GM06990 (cell line): ENCODE data around the gene KCNK10.

ENCODE experiments used
- DNase-seq: peaks from one replicate; pipeline ENCODE4 v3.0.0-alpha.2; 2011; ENCODE audit not compliant: insufficient read length; ENCODE audit errors: extremely low read depth
- H3K27me3 ChIP-seq: replicated peaks from 2 replicates; pipeline ENCODE4 v1.6.0; 2011; ENCODE audit warnings: low read length; ENCODE audit not compliant: control insufficient read depth, insufficient read depth
- H3K36me3 ChIP-seq: 2 replicates; pipeline ENCODE4 v1.5.1; 2011; ENCODE audit warnings: low read length; ENCODE audit not compliant: control insufficient read depth, insufficient read depth
- H3K4me3 ChIP-seq: replicated peaks from 2 replicates; pipeline ENCODE4 v1.5.1; 2011; ENCODE audit warnings: low read depth, mild to moderate bottlenecking, control low read depth, low read length
- CTCF ChIP-seq: IDR thresholded peaks from 2 replicates; pipeline ENCODE4 v1.5.1; 2011; ENCODE audit warnings: low read length, control low read depth, mild to moderate bottlenecking, inconsistent platforms; ENCODE audit not compliant: insufficient read depth, poor library complexity, severe bottlenecking

KCNK10 gene

GRCh38 chr14:88179716-88180115 is 143.4 kb downstream of the KCNK10 start:
- Histone ChIP-seq H3K4me3 (no peak overlapping the region), H3K27me3 (peaks cover 2% of the 10 kb centered on the region; the same call in 1 of the 2 replicates), H3K36me3 (no peaks in the 10 kb centered on the region)
- DNase-seq = no peak
- TF ChIP-seq CTCF = no peak

GRCh38 chr14:88170333-88170732 is 152.7 kb downstream of the KCNK10 start:
- Histone ChIP-seq H3K36me3 (no peaks in the 10 kb centered on the region), H3K4me3 (no peak overlapping the region), H3K27me3 (no peaks in the 10 kb centered on the region)
- TF ChIP-seq CTCF = no peak
- no peak for DNase-seq

- Histone ChIP-seq H3K36me3 (no peaks in the 10 kb centered on the region), H3K4me3 (no peak overlapping the region), H3K27me3 (no peaks in the 10 kb centered on the region)
- TF ChIP-seq CTCF = peak; percentile 86
- DNase-seq = no peak
Measured at GRCh38 chr14:88168498-88169165, 154.4 kb downstream of the KCNK10 start.

- no peak for TF ChIP-seq CTCF
- H3K36me3 ChIP-seq = no peaks in the 10 kb centered on the region
- no peaks in the 10 kb centered on the region for H3K27me3 ChIP-seq
- no peak overlapping the region for H3K4me3 ChIP-seq
- no peak for DNase-seq
Measured at GRCh38 chr14:88168025-88168424, 155.0 kb downstream of the KCNK10 start.

- no peak for TF ChIP-seq CTCF
- Histone ChIP-seq H3K36me3 (no peaks in the 10 kb centered on the region), H3K4me3 (no peak overlapping the region), H3K27me3 (no peaks in the 10 kb centered on the region)
- DNase-seq = no peak
Measured at GRCh38 chr14:88166616-88167015, 156.5 kb downstream of the KCNK10 start.
